ENCODE results near the gene ZNF865.
A peak's percentile ranks its signal among the peaks of the same experiment; 100 is the strongest.

Gene ZNF865

DNA sequence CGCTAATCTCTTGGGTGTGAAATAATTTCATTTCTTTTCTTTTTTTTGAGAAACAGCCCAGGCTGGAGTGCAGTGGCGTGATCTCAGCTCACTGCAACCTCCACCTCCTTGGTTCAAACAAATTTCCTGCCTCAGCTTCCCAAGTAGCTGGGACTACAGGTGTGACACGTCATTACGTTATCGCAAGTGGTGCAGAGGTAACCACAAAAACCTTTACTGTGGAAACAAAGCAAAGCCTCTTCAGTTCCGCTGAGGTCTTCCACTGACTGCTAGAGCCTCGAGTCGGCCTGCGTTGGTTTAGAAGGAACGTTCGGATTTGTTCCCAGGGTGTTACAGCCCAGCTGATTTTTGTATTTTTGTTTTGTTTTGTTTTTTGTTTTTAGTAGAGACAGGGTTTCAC lies 20.9 kb downstream of the ZNF865 start:
- peak; percentile 61 for DNase-seq

GRCh38 chr19:55632463-55632834 lies 27.0 kb downstream of the ZNF865 start:
- peak; percentile 94 for DNase-seq

DNA sequence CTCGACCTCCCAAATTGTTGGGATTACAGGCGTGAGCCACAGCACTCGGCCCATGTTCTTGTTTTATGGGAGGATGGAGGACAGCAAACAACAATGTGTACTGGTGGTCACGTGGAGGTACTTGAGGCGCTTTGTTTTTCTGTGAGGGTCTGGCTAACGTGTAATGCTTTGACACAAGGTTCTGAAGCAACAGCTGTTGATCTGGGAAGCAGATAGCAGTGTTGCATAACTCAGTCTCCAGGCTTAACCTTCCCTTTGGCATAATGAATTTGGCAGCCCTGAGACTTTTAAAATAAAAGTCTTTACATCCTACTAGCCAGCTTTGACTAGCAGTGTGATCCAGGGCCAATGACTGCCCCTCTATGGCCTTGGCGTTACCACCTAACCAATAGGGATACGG lies 28.4 kb downstream of the ZNF865 start:
- DNase-seq, result no peak

- DNase-seq, result no peak
Observed at GRCh38 chr19:55635334-55635717, 29.9 kb downstream of the ZNF865 start.

- no peak for DNase-seq
Observed at GRCh38 chr19:55635856-55636440, 30.5 kb downstream of the ZNF865 start.

GRCh38 chr19:55636723-55637122 lies 31.3 kb downstream of the ZNF865 start:
- no peak for DNase-seq

DNA sequence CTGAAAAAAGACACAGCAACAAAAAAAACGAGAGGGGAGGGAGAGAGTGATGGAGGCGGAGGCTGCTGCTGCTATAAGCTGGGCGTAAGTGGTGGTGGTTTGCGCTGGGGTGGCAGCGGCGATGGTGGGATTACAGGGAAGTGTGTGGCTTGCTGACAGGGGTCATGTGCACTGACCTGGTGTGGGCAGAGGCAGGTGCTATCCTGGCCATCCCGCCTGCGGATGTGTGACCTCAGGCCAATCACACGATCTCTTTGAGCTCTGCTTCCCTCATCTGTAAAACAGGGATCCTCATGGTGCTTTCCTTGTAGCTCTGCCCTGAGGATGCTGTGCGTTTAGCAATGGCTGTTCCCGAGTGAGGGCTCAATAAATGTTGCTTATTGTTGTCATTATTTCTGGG lies 32.1 kb downstream of the ZNF865 start:
- no peak for DNase-seq

DNA sequence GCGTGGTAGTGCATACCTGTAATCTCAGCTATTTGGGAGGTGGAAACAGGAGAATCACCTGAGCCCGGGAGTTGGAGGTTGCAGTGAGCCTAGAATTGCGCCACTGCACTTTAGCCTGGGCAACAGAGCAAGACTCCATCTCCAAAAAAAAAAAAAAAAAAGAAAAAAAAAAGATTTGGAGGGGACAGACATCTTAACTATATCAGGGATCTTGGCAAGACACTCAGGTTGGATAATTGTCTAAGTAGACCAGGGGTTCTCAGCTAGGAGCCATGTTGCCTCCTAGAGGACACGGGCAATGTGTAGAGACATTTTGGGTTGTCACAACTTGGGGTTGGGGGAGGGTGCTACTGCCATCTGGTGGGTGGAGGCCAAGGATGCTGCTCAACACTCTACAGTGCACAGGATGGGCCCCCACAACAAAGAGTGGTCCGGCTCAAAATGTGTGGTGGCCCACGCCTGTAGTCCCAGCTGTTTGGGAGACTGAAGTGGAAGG lies 33.5 kb downstream of the ZNF865 start:
- peak; percentile 80 for DNase-seq

- peak; percentile 80 for DNase-seq
Observed at GRCh38 chr19:55640043-55640576, 34.7 kb downstream of the ZNF865 start.

DNA sequence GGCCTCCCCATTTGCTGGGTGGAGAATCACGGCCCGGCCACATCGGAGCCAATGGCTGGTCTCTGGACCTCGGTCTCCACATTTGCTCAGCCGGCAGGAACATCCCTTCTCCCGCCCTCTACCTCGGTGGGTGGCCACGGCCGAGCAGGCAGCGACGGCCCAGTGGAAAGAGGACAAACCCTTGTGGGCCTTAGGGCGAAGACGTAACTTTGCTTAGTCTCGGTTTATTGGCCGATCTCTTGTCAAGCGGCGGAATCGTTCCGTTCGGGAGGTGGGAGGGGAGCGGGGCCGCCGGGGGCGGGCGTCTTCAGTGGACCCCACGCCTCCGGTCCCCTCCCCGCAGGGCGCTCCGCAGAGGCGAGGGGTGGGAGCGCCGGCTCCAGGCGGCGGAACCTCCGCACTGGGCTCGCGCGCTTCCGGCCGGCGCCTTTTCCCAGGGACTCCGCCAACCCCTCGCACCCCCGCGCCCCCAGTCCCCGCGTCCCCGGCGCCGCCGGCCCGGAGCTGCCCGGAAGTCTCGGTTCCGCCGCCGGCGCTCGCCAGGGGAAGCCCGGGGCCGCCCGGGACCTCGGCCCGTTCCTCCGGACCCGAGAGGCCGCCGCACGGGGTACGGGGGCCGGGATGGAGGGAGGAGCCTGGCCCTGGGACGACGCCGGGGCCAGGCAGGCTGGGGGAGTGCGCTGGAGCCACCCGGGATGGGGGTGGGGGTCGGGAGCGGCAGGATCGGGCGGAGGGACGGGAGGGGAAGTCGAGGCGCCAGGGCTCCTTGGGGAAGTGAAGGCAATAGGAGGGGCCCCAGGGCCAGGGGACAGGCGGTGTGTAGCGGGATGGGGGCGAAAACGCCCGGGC lies 35.4 kb downstream of the ZNF865 start, which contains the start of gene ZNF580:
ZNF580 (plus strand) TSS at position 426 of the 849 bp plus-strand sequence. CDS start 1,507 bp downstream, outside the sequence.
- DNase-seq, result peak; percentile 79

GRCh38 chr19:55641426-55642152 lies 36.1 kb downstream of the ZNF865 start:
- peak; percentile 65 for DNase-seq

GRCh38 chr19:55642153-55643002 lies 36.9 kb downstream of the ZNF865 start:
- peak; percentile 60 for DNase-seq

DNA sequence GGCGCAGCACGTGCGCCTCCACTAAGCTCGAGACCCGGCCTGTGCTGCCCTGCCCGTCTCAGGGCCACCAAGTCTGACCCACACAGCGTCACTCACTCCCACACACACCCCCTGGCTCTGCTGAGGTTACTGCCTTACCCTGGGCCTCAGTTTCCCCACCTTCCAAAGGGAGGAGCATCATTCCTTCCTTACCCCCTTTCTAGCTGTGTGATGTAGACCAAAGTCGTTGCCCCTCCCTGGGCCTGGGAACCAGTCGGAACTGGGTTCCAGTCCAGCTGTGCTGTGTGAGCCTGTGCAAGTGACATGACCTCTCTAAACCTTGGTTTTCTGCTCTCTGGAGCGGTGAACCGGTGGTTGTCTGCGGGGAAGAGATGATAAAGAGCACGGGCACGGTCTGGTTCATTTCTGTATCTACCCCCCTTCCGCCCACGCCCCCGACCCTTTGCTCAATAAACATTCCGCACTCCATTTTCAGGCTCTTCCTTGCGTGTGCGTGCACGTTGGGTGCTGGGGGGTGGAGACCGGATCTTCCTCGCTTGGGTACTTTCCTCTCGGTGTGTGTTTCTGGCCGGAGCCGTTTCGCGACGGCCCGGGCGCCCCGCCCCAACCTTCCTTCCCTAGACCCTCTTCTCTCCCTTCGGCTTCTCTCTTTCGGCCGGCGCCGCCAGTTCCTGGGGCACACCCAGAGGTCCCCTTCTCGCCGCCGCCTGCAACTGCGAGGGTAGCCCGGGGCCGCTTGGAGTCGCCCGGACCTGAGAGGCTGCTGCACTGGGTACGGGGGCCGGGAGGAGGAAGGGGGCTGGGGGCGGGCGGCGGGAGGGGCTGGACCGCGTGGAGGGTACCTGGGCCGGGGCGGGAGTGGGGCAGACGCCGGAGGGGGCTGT lies 37.8 kb downstream of the ZNF865 start, which contains the start of gene ZNF581:
ZNF581 (plus strand) TSS at position 647 of the 884 bp plus-strand sequence. CDS start 923 bp downstream, outside the sequence.
- peak; percentile 88 for DNase-seq

DNA sequence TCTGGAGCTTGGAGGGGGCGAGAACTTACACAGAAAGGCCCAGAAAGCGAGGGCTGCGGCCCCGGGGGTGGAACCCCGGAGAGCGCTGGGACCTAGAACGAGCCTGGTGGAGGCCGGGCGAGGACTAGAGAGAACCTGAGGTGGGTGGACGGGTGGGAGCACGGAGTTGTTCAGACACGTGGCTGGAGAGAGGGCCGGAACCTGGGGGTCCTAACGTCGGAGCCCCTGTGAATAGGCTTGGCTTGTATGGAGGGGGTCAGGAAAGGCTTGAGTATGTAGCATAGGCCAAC lies 38.4 kb downstream of the ZNF865 start:
- DNase-seq, result no peak

DNA sequence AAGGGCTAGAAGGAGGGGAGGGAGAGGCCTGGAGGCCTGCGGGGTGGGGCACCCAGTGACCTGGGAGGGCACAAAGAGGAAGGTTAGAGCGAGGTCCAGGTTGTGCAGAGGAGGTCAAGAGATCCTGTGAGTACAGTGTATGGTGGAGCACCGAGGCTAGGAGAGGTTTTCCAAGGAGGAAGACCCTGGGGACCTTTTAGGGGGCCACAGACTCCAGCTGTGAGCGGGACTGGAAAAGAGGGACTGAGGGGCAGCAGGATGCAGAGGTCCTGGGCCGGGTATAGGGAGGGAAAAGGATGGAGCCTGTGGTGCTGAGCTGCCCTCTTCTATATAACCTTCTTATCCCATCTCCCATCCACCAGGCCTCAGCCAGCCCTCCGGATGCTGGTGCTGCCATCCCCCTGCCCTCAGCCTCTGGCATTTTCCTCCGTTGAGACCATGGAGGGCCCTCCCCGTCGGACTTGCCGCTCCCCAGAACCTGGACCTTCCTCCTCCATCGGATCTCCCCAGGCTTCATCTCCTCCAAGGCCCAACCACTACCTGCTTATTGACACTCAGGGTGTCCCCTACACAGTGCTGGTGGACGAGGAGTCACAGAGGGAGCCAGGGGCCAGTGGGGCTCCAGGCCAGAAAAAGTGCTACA lies 38.9 kb downstream of the ZNF865 start:
- no peak for DNase-seq

DNA sequence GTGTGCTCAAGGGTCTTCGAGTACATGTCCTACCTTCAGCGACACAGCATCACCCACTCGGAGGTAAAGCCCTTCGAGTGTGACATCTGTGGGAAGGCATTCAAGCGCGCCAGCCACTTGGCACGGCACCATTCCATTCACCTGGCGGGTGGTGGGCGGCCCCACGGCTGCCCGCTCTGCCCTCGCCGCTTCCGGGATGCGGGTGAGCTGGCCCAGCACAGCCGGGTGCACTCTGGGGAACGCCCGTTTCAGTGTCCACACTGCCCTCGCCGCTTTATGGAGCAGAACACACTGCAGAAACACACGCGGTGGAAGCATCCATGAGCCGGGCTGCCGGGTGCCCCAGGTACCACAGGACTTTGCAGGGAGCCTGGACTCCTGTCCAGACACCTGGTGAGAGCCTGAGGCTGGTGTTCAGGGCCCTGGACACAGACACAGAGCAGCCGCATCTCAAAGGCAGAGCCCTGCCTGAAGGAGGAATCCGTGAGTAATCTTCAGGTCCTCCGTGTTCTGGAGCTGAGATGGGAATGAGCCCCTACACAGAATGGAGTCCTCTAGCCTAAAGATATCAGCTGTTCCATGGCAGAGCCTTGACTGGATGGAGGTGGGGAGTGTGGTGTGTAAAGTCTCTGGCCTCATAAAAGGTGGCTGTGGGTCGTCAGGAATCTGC lies 39.5 kb downstream of the ZNF865 start:
- no peak for DNase-seq

- DNase-seq, result no peak
Observed at GRCh38 chr19:55645512-55645881, 40.0 kb downstream of the ZNF865 start.

- no peak for DNase-seq
Observed at GRCh38 chr19:55646889-55647731, 41.7 kb downstream of the ZNF865 start.

Measured in stimulated activated CD8-positive, alpha-beta memory T cell treated with anti-CD3 and anti-CD28 coated beads, Interleukin-4, amount 100 ng/mL, for 48 hours (primary cell).